ENCODE data around the gene ACBD4. TPM values are rescaled to one million over a fixed set of nuclear protein-coding genes. Genes with fewer than 3 reads are reported as not detected.

ACBD4 gene
- polyA plus RNA-seq, 6 donors from 2014 or later: 15.4 to 27.1 (median 20.4) TPM

- Mint-ChIP-seq H3K36me3 (no peaks in the 10 kb centered on the region), H3K27me3 (no peaks in the 10 kb centered on the region), H3K4me3 (peak overlapping the region in 2 of 8 donors; percentile 18 to 30), H3K4me1 (peaks cover 10 to 24% (median 12%) of the 10 kb centered on the region in 3 donors), H3K9me3 (no peaks in the 10 kb centered on the region), H3K27ac (peak overlapping the region in 2 of 6 donors; percentile 70 to 82)
- no peak for DNase-seq
- ATAC-seq (ENCODE audit: low read depth in 2 of 2): no peak
Measured at GRCh38 chr17:45170280-45170930, 34.9 kb downstream of the ACBD4 start.

- H3K36me3 Mint-ChIP-seq: no peaks in the 10 kb centered on the region
- ATAC-seq (ENCODE audit: low read depth in 2 of 2) (no peak), DNase-seq (no peak)
- peaks cover 10 to 24% (median 12%) of the 10 kb centered on the region in 3 donors for H3K4me1 Mint-ChIP-seq
- H3K4me3 Mint-ChIP-seq: peak overlapping the region in 4 of 8 donors; percentile 32 to 81 (median 72)
- H3K27ac Mint-ChIP-seq: peak overlapping the region in 2 of 6 donors; percentile 70 to 83
- H3K9me3 Mint-ChIP-seq: no peaks in the 10 kb centered on the region
- H3K27me3 Mint-ChIP-seq: no peaks in the 10 kb centered on the region
Measured at GRCh38 chr17:45170931-45171337, 35.4 kb downstream of the ACBD4 start.

- Mint-ChIP-seq H3K4me1 (peaks cover 7 to 24% (median 12%) of the 10 kb centered on the region in 3 donors), H3K4me3 (peak overlapping the region in 7 of 8 donors; percentile 29 to 86 (median 69)), H3K9me3 (no peaks in the 10 kb centered on the region), H3K27ac (peak overlapping the region in 5 of 6 donors; percentile 26 to 87 (median 78)), H3K27me3 (no peaks in the 10 kb centered on the region), H3K36me3 (no peaks in the 10 kb centered on the region)
- ATAC-seq (ENCODE audit: low read depth in 2 of 2): no peak
- no peak for DNase-seq
Measured at GRCh38 chr17:45171338-45172231, 36.1 kb downstream of the ACBD4 start.

- peak overlapping the region in 3 of 6 donors; percentile 26 to 87 (median 78) for H3K27ac Mint-ChIP-seq
- H3K27me3 Mint-ChIP-seq: no peaks in the 10 kb centered on the region
- peak overlapping the region in 7 of 8 donors; percentile 32 to 86 (median 70) for H3K4me3 Mint-ChIP-seq
- no peak for ATAC-seq (ENCODE audit: low read depth in 2 of 2)
- DNase-seq: no peak
- H3K4me1 Mint-ChIP-seq: peaks cover 7 to 24% (median 12%) of the 10 kb centered on the region in 3 donors
- no peaks in the 10 kb centered on the region for H3K36me3 Mint-ChIP-seq
- H3K9me3 Mint-ChIP-seq: no peaks in the 10 kb centered on the region
Measured at GRCh38 chr17:45172232-45172540, 36.7 kb downstream of the ACBD4 start.

GRCh38 chr17:45172541-45173286 lies 37.2 kb downstream of the ACBD4 start:
- DNase-seq: peak; percentile 54
- peak overlapping the region; percentile 53 to 94 (median 87) for H3K27ac Mint-ChIP-seq
- peak overlapping the region; percentile 81 to 91 (median 88) for H3K4me3 Mint-ChIP-seq
- H3K27me3 Mint-ChIP-seq: no peaks in the 10 kb centered on the region
- H3K4me1 Mint-ChIP-seq: peaks cover 7 to 24% (median 12%) of the 10 kb centered on the region in 3 donors
- no peaks in the 10 kb centered on the region for H3K9me3 Mint-ChIP-seq
- peak; percentile 81 to 85 for ATAC-seq (ENCODE audit: low read depth in 2 of 2)
- no peaks in the 10 kb centered on the region for H3K36me3 Mint-ChIP-seq

GRCh38 chr17:45175759-45176115 lies 40.2 kb downstream of the ACBD4 start:
- DNase-seq (no peak), ATAC-seq (ENCODE audit: low read depth in 2 of 2) (no peak)
- no peaks in the 10 kb centered on the region for H3K9me3 Mint-ChIP-seq
- H3K4me1 Mint-ChIP-seq: peaks cover 7 to 23% (median 12%) of the 10 kb centered on the region in 3 donors
- H3K27me3 Mint-ChIP-seq: no peaks in the 10 kb centered on the region
- no peaks in the 10 kb centered on the region for H3K36me3 Mint-ChIP-seq
- H3K27ac Mint-ChIP-seq: peak overlapping the region in 2 of 6 donors; percentile 29 to 52
- peak overlapping the region in 3 of 8 donors; percentile 25 to 47 (median 36) for H3K4me3 Mint-ChIP-seq

- ATAC-seq (ENCODE audit: low read depth in 2 of 2) (no peak), DNase-seq (no peak)
- Mint-ChIP-seq H3K4me3 (no peak overlapping the region), H3K27me3 (no peaks in the 10 kb centered on the region), H3K27ac (no peak overlapping the region), H3K4me1 (peaks cover 6 to 9% (median 7%) of the 10 kb centered on the region in 3 donors), H3K9me3 (no peaks in the 10 kb centered on the region), H3K36me3 (no peaks in the 10 kb centered on the region)
Measured at GRCh38 chr17:45177563-45177962, 42.1 kb downstream of the ACBD4 start.

GRCh38 chr17:45184144-45184543 lies 48.7 kb downstream of the ACBD4 start:
- H3K9me3 Mint-ChIP-seq: no peaks in the 10 kb centered on the region
- no peaks in the 10 kb centered on the region for H3K4me1 Mint-ChIP-seq
- H3K27me3 Mint-ChIP-seq: peaks cover 0 to 5% (median 0%) of the 10 kb centered on the region in 3 donors

GRCh38 chr17:45186801-45187354 lies 51.4 kb downstream of the ACBD4 start:
- ATAC-seq (ENCODE audit: low read depth in 2 of 2) (no peak), DNase-seq (no peak)
- Mint-ChIP-seq H3K27me3 (peaks cover 0 to 5% (median 0%) of the 10 kb centered on the region in 3 donors), H3K36me3 (no peaks in the 10 kb centered on the region), H3K9me3 (no peaks in the 10 kb centered on the region), H3K4me3 (no peak overlapping the region), H3K4me1 (no peaks in the 10 kb centered on the region), H3K27ac (no peak overlapping the region)

More at GRCh38 chr17:45184144-45184543, 48.7 kb downstream of the ACBD4 start:
- H3K36me3 Mint-ChIP-seq: no peaks in the 10 kb centered on the region
- H3K4me3 Mint-ChIP-seq: no peak overlapping the region
- ATAC-seq (ENCODE audit: low read depth in 2 of 2) (no peak), DNase-seq (no peak)
- no peak overlapping the region for H3K27ac Mint-ChIP-seq

GRCh38 chr17:45189009-45189408 lies 53.5 kb downstream of the ACBD4 start:
- H3K4me1 Mint-ChIP-seq: no peaks in the 10 kb centered on the region
- ATAC-seq (ENCODE audit: low read depth in 2 of 2): no peak
- no peak for DNase-seq
- H3K36me3 Mint-ChIP-seq: no peaks in the 10 kb centered on the region
- peaks cover 0 to 5% (median 0%) of the 10 kb centered on the region in 3 donors for H3K27me3 Mint-ChIP-seq
- H3K9me3 Mint-ChIP-seq: no peaks in the 10 kb centered on the region
- H3K27ac Mint-ChIP-seq: no peak overlapping the region
- H3K4me3 Mint-ChIP-seq: no peak overlapping the region

- ATAC-seq (ENCODE audit: low read depth in 2 of 2): peak in 1 of 2 donors; percentile 18
- Mint-ChIP-seq H3K27me3 (peaks cover 0 to 5% (median 0%) of the 10 kb centered on the region in 3 donors), H3K9me3 (peaks cover 0 to 3% (median 0%) of the 10 kb centered on the region in 7 donors), H3K4me3 (no peak overlapping the region), H3K27ac (peak overlapping the region in 1 of 6 donors; percentile 20), H3K36me3 (no peaks in the 10 kb centered on the region), H3K4me1 (no peaks in the 10 kb centered on the region)
- no peak for DNase-seq
Measured at GRCh38 chr17:45190503-45191255, 55.2 kb downstream of the ACBD4 start.
